Ishikawa (cell line): Measurements from ENCODE around the gene MYO5C.

ENCODE experiments used
- CEBPB ChIP-seq: IDR thresholded peaks from 2 replicates; pipeline ENCODE4 v1.6.1; 2012
- CREB1 ChIP-seq: IDR thresholded peaks from 2 replicates; pipeline ENCODE4 v1.6.1; 2012; ENCODE audit warnings: low read depth
- EGR1 ChIP-seq: IDR thresholded peaks from 2 replicates; pipeline ENCODE4 v1.6.1; 2012
- EP300 ChIP-seq: IDR thresholded peaks from 2 replicates; pipeline ENCODE4 v1.6.1; 2012; ENCODE audit warnings: borderline replicate concordance
- FOXM1 ChIP-seq: IDR thresholded peaks from 2 replicates; pipeline ENCODE4 v1.6.1; 2012; ENCODE audit warnings: low read depth, borderline replicate concordance
- NFIC ChIP-seq: IDR thresholded peaks from 2 replicates; pipeline ENCODE4 v1.6.1; 2012
- RAD21 ChIP-seq: IDR thresholded peaks from 2 replicates; pipeline ENCODE4 v1.6.1; 2012; ENCODE audit warnings: low read depth
- TAF1 ChIP-seq: IDR thresholded peaks from 2 replicates; pipeline ENCODE4 v1.6.1; 2012; ENCODE audit warnings: low read depth, mild to moderate bottlenecking
- TCF12 ChIP-seq: IDR thresholded peaks from 2 replicates; pipeline ENCODE4 v1.6.1; 2012; ENCODE audit warnings: low read depth
- TEAD4 ChIP-seq: IDR thresholded peaks from 2 replicates; pipeline ENCODE4 v1.6.1; 2012
- YY1 ChIP-seq: IDR thresholded peaks from 2 replicates; pipeline ENCODE4 v1.6.1; 2012; ENCODE audit warnings: low read depth
- ZBTB7A ChIP-seq: IDR thresholded peaks from 2 replicates; pipeline ENCODE4 v1.6.1; 2012; ENCODE audit warnings: low read depth
- TF ChIP-seq, protein P1 (sequence below): IDR thresholded peaks from 2 replicates; pipeline ENCODE4 v1.6.1; 2012
- TF ChIP-seq, protein P2 (sequence below): IDR thresholded peaks from 2 replicates; pipeline ENCODE4 v1.6.1; 2012
- TF ChIP-seq, protein P3 (sequence below): IDR thresholded peaks from 2 replicates; pipeline ENCODE4 v1.6.1; 2012; ENCODE audit warnings: low read depth, mild to moderate bottlenecking

The MYO5C gene

DNA sequence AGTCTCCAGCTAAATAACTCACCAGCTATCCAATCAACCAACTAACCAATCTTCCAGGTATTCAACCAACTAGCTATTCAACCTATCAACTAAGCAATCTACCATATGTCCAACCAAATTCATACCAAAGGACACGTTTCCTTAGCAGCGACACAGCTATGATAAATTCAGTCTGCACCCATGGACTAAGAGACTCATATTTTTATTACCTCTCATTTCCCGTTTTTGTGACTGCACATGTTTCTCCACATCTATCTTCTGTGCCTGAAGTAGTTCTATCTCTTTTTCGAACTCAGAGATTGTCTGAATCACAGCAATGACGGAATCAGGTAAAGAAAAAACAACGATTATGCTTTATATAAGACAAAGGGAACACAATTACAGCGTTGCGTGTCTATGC, 70.4 kb downstream of the MYO5C start:
- TF ChIP-seq FOXM1, result no peak
- TF ChIP-seq EP300, result no peak
- TF ChIP-seq NFIC, result no peak
- TF ChIP-seq YY1, result no peak

DNA sequence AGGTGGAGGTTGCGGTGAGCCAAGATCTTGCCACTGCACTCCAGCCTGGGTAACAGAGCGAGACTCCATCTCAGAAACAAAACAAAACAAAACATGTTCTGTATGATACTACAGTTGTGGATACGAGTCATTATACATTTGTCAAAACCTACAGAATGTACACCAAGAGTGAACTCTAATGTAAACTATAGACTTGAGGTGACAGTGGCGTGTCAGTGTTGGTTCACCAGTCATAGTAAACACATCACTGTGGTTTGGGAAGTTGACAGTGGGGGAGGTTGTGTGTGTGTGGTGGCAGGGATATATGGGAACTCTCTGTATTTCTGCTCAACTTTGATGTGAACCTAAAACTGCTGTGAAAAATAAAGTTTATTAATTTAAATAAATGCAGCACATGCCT, 71.4 kb downstream of the MYO5C start:
- TF ChIP-seq, protein P1, sequence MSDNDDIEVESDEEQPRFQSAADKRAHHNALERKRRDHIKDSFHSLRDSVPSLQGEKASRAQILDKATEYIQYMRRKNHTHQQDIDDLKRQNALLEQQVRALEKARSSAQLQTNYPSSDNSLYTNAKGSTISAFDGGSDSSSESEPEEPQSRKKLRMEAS, result no peak

DNA sequence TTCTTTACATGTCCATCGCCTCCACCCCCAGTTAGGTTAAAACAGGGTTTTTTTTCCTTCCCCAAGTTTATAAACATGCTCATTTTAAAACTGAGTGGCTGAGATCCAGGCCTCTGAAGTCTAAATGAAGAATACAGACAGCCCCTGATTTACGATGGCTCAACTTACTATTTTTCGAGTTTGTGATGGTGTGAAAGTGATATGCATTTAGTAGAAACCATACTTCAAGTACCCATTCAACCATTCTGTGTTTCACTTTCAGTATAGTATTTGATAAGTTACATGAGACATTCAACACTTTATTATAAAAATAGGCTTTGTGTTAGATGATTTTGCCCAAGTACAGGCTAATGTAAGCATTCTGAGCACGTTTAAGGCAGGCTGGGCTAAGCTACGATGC, 73.9 kb downstream of the MYO5C start:
- TF ChIP-seq CREB1 (no peak), CEBPB (no peak), TEAD4 (no peak), NFIC (no peak), YY1 (no peak), TCF12 (no peak), EP300 (no peak), TAF1 (no peak)
- TF ChIP-seq, protein P2, sequence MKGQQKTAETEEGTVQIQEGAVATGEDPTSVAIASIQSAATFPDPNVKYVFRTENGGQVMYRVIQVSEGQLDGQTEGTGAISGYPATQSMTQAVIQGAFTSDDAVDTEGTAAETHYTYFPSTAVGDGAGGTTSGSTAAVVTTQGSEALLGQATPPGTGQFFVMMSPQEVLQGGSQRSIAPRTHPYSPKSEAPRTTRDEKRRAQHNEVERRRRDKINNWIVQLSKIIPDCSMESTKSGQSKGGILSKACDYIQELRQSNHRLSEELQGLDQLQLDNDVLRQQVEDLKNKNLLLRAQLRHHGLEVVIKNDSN, result no peak
- TF ChIP-seq, protein P1, result no peak

DNA sequence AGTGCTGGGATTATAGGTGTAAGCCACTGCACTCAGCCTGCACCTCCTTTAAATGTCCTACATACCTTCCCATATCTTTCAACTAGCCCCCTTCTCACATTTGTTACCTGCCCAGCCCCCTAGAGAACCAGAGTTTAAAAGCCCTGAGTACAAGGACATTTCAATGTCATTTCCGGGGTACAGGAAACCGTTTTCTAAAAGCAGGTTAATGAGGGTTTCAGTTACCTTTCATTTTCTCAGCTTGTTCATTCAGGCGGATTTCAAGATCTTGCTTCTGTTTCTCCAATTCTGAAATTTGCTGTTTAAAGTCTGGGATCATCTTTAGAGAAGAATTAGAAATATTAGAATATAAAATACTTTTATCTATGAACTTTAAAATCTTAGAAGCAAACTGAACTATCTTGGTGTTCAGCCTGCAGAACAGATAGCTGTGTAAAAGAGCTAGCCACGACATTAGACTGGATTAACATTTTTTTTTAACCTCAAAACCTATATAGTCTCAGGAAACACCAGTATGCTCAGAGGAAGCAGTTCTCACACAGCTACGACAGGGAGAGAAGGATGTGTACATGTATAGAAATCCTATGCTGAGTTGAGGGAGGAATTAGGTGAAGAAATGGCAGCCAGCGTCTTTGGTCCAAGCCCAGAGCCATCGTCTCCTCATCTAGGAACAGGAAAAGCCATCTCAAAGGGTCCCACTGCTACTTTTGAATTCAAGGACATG, 74.5 kb downstream of the MYO5C start:
- TF ChIP-seq TEAD4 (no peak), YY1 (no peak), ZBTB7A (no peak), NFIC (no peak), EP300 (no peak), TCF12 (no peak), CREB1 (no peak), FOXM1 (no peak), TAF1 (no peak), CEBPB (no peak), RAD21 (no peak), EGR1 (no peak)
- TF ChIP-seq, protein P1, result no peak
- TF ChIP-seq, protein P2, result no peak
- TF ChIP-seq, protein P3, sequence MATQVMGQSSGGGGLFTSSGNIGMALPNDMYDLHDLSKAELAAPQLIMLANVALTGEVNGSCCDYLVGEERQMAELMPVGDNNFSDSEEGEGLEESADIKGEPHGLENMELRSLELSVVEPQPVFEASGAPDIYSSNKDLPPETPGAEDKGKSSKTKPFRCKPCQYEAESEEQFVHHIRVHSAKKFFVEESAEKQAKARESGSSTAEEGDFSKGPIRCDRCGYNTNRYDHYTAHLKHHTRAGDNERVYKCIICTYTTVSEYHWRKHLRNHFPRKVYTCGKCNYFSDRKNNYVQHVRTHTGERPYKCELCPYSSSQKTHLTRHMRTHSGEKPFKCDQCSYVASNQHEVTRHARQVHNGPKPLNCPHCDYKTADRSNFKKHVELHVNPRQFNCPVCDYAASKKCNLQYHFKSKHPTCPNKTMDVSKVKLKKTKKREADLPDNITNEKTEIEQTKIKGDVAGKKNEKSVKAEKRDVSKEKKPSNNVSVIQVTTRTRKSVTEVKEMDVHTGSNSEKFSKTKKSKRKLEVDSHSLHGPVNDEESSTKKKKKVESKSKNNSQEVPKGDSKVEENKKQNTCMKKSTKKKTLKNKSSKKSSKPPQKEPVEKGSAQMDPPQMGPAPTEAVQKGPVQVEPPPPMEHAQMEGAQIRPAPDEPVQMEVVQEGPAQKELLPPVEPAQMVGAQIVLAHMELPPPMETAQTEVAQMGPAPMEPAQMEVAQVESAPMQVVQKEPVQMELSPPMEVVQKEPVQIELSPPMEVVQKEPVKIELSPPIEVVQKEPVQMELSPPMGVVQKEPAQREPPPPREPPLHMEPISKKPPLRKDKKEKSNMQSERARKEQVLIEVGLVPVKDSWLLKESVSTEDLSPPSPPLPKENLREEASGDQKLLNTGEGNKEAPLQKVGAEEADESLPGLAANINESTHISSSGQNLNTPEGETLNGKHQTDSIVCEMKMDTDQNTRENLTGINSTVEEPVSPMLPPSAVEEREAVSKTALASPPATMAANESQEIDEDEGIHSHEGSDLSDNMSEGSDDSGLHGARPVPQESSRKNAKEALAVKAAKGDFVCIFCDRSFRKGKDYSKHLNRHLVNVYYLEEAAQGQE, result no peak

DNA sequence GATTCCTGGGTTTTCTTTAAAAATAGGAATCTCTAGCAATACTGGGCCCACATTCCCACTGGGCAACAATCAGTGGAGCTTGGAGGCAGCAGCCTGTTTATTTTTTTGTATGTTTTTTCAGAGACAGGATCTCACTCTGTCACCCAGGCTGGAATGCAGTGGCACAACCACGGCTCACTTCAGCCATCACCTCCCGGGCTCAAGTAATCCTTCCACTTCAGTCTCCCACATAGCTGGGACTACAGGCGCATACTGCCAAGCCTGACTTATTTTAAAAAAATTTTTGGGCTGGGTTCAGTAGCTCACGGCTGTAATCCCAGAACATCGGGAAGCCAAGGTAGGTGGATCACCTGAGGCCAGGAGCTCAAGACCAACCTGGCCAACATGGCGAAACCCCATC, 75.4 kb downstream of the MYO5C start:
- TF ChIP-seq EGR1, result no peak
- TF ChIP-seq, protein P1, result no peak

DNA sequence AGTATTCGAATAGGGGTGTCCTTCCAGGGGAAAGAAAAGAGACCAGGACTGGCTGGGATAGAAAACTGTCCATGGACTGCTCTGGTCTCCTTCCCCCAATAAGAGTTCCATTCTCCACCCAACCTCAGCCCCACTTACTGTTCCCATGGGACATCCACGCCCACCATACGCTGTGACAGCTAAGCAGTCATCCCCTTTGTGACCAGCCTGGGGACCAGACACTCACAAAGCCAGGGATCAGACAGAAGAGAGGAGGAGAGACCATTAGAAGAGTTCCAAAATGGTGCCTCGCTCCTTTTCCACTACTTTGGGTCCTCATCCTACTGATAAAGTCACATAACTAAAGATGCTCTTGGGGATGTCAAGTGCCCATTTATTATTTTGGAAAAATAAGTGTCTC, 76.8 kb downstream of the MYO5C start:
- TF ChIP-seq YY1 (no peak), TCF12 (no peak), RAD21 (no peak), ZBTB7A (no peak), EP300 (no peak), CEBPB (no peak), EGR1 (no peak), CREB1 (no peak), TAF1 (no peak), NFIC (no peak), FOXM1 (no peak)
- TF ChIP-seq, protein P2, result no peak
- TF ChIP-seq, protein P1, result no peak
- TF ChIP-seq, protein P3, result no peak
